ENCODE data around the gene CDKAL1.
"Not testable (repeated sequence)": the region's sequence is repeated elsewhere in the genome, so short reads cannot be mapped to it uniquely, and the experiment has no call there.

The CDKAL1 gene

GRCh38 chr6:20549398-20549797, 15.1 kb downstream of the CDKAL1 start:
- H3K4me1 ChIP-seq (ENCODE audit: control insufficient read depth, insufficient read depth, low read depth, low read length): not testable (repeated sequence)

DNA sequence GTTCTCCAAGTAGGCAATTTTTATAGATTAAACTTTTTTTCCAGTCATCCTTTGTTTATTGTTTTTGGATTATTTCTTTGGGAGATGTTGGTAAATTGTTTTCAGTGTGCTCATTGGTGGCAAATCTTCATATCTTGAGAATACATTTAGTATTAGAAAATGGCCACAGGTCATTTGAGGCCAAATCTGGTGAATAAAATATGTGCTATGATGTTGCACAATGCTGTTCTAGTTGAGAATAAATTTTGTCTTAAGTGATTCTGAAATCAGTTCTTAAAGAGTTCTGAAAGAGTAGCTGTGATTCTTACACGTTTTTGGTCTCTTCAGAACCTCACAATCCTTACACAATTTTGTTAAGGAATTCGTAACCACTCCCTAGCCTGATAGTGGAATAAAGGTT, 20.1 kb downstream of the CDKAL1 start:
- Histone ChIP-seq H3K23ac (ENCODE audit: low read length in 2 of 2) (no peak overlapping the region), H2BK12ac (ENCODE audit: low read length in 2 of 2) (no peak overlapping the region), H2BK5ac (ENCODE audit: low read depth, low read length, poor library complexity, severe bottlenecking) (no peak overlapping the region), H2BK120ac (ENCODE audit: low read depth, low read length) (no peak overlapping the region), H3K14ac (ENCODE audit: low read length in 2 of 2) (no peak overlapping the region), H3K4me3 (ENCODE audit: insufficient read depth in 1 of 2, low read depth in 1 of 2, low read length in 2 of 2) (no peak overlapping the region), H3K4me2 (ENCODE audit: low read length, poor library complexity, severe bottlenecking) (no peak overlapping the region), H4K8ac (ENCODE audit: low read length) (no peak overlapping the region), H2AK5ac (ENCODE audit: low read length, severe bottlenecking) (no peak overlapping the region), H3K9ac (ENCODE audit: low read length) (no peak overlapping the region), H3K79me1 (replicated peaks; ENCODE audit: low read length, poor library complexity, severe bottlenecking) (peaks cover 10% of the 10 kb centered on the region), H2BK15ac (ENCODE audit: low read depth, poor library complexity, severe bottlenecking) (no peak overlapping the region), H3K27me3 (ENCODE audit: control insufficient read depth in 1 of 2, insufficient read depth in 1 of 2, low read length in 2 of 2) (no peaks in the 10 kb centered on the region), H3K27ac (ENCODE audit: low read length, poor library complexity, severe bottlenecking) (no peak overlapping the region), H3K4ac (ENCODE audit: low read depth in 1 of 2, low read length in 2 of 2) (no peak overlapping the region), H3K4me1 (ENCODE audit: control insufficient read depth, insufficient read depth, low read depth, low read length) (no peaks in the 10 kb centered on the region), H3K36me3 (ENCODE audit: control insufficient read depth in 1 of 2, insufficient read depth in 2 of 2, low read depth in 1 of 2, low read length in 2 of 2) (peaks cover 2 to 9% of the 10 kb centered on the region in 2 experiments), H2AFZ (ENCODE audit: low read depth, low read length) (no peak overlapping the region), H3K9me3 (ENCODE audit: control insufficient read depth, low read length) (no peaks in the 10 kb centered on the region), H4K91ac (ENCODE audit: low read length) (no peak overlapping the region), H3K18ac (ENCODE audit: low read depth in 1 of 2, low read length in 2 of 2) (no peak overlapping the region)
- WGBS: 96% methylated on average over 1 of the region's 2 CpGs
- no peak for DNase-seq

More at GRCh38 chr6:20549398-20549797, 15.1 kb downstream of the CDKAL1 start:
- H3K9me3 ChIP-seq (ENCODE audit: control insufficient read depth, low read length); H3K4me2 ChIP-seq (ENCODE audit: low read length, poor library complexity, severe bottlenecking); H2BK12ac ChIP-seq (ENCODE audit: low read length in 2 of 2); H4K8ac ChIP-seq (ENCODE audit: low read length); H2BK5ac ChIP-seq (ENCODE audit: low read depth, low read length, poor library complexity, severe bottlenecking); H3K14ac ChIP-seq (ENCODE audit: low read length in 2 of 2); H3K9ac ChIP-seq (ENCODE audit: low read length); H3K27ac ChIP-seq (ENCODE audit: low read length, poor library complexity, severe bottlenecking); DNase-seq; H3K4ac ChIP-seq (ENCODE audit: low read depth in 1 of 2, low read length in 2 of 2); H2BK15ac ChIP-seq (ENCODE audit: low read depth, poor library complexity, severe bottlenecking); H3K18ac ChIP-seq (ENCODE audit: low read depth in 1 of 2, low read length in 2 of 2); H4K91ac ChIP-seq (ENCODE audit: low read length); H2AK5ac ChIP-seq (ENCODE audit: low read length, severe bottlenecking); H3K27me3 ChIP-seq (ENCODE audit: control insufficient read depth in 1 of 2, insufficient read depth in 1 of 2, low read length in 2 of 2); H2BK120ac ChIP-seq (ENCODE audit: low read depth, low read length); H3K4me3 ChIP-seq (ENCODE audit: insufficient read depth in 1 of 2, low read depth in 1 of 2, low read length in 2 of 2); H2AFZ ChIP-seq (ENCODE audit: low read depth, low read length); H3K23ac ChIP-seq (ENCODE audit: low read length in 2 of 2): not testable (repeated sequence)
- peaks cover 4 to 24% of the 10 kb centered on the region in 2 experiments for H3K36me3 ChIP-seq (ENCODE audit: control insufficient read depth in 1 of 2, insufficient read depth in 2 of 2, low read depth in 1 of 2, low read length in 2 of 2)
- H3K79me1 ChIP-seq (replicated peaks; ENCODE audit: low read length, poor library complexity, severe bottlenecking): peaks cover 13% of the 10 kb centered on the region
- WGBS: 100% methylated on average over 3 of the region's 3 CpGs

GRCh38 chr6:20554817-20555216, 20.6 kb downstream of the CDKAL1 start:
- H2BK12ac ChIP-seq (ENCODE audit: low read length in 2 of 2): no peak overlapping the region
- no peaks in the 10 kb centered on the region for H3K27me3 ChIP-seq (ENCODE audit: control insufficient read depth in 1 of 2, insufficient read depth in 1 of 2, low read length in 2 of 2)
- 87% methylated on average over 1 of the region's 1 CpG for WGBS
- no peak for DNase-seq
- H2AK5ac ChIP-seq (ENCODE audit: low read length, severe bottlenecking): no peak overlapping the region
- no peak overlapping the region for H3K4me3 ChIP-seq (ENCODE audit: insufficient read depth in 1 of 2, low read depth in 1 of 2, low read length in 2 of 2)
- H3K4me1 ChIP-seq (ENCODE audit: control insufficient read depth, insufficient read depth, low read depth, low read length): no peaks in the 10 kb centered on the region
- no peak overlapping the region for H3K23ac ChIP-seq (ENCODE audit: low read length in 2 of 2)
- no peak overlapping the region for H4K8ac ChIP-seq (ENCODE audit: low read length)
- H2BK15ac ChIP-seq (ENCODE audit: low read depth, poor library complexity, severe bottlenecking): no peak overlapping the region
- H3K4ac ChIP-seq (ENCODE audit: low read depth in 1 of 2, low read length in 2 of 2): no peak overlapping the region
- H3K18ac ChIP-seq (ENCODE audit: low read depth in 1 of 2, low read length in 2 of 2): no peak overlapping the region
- no peak overlapping the region for H3K9ac ChIP-seq (ENCODE audit: low read length)
- peaks cover 2 to 9% of the 10 kb centered on the region in 2 experiments for H3K36me3 ChIP-seq (ENCODE audit: control insufficient read depth in 1 of 2, insufficient read depth in 2 of 2, low read depth in 1 of 2, low read length in 2 of 2)
- no peaks in the 10 kb centered on the region for H3K9me3 ChIP-seq (ENCODE audit: control insufficient read depth, low read length)
- no peak overlapping the region for H3K4me2 ChIP-seq (ENCODE audit: low read length, poor library complexity, severe bottlenecking)
- H3K79me1 ChIP-seq (replicated peaks; ENCODE audit: low read length, poor library complexity, severe bottlenecking): peaks cover 10% of the 10 kb centered on the region
- H4K91ac ChIP-seq (ENCODE audit: low read length): no peak overlapping the region
- H3K14ac ChIP-seq (ENCODE audit: low read length in 2 of 2): no peak overlapping the region
- no peak overlapping the region for H2BK120ac ChIP-seq (ENCODE audit: low read depth, low read length)
- H2AFZ ChIP-seq (ENCODE audit: low read depth, low read length): no peak overlapping the region
- H3K27ac ChIP-seq (ENCODE audit: low read length, poor library complexity, severe bottlenecking): no peak overlapping the region
- no peak overlapping the region for H2BK5ac ChIP-seq (ENCODE audit: low read depth, low read length, poor library complexity, severe bottlenecking)

DNA sequence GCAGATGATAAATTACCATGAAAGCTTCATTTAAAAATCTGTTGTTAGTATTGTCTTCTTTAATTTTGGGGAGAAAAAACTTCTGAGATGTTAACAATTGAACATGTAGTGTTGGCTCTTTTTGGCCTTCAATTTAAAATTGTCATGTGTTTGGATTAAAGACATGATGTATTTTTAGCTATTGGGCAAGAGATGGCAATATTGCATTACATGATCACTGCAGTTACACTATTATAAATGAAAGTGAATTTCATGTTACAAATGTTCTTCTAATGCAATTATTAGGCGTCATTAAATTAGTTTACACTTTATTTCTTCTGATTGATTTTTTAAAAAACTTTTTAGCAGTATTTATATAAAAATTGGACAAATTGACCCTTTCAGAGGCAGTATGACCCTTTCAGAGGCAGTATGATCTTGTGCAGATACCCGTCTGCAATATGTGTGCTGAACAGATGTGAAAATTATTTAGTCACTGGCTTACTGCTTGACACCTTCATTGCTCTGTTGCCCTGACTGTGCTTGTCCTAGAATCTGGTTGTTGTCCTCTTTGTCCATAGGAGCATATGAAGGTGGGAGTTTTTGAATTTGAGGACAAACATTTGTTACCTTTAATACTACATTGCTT, 25.8 kb downstream of the CDKAL1 start:
- H3K14ac ChIP-seq (ENCODE audit: low read length in 2 of 2): no peak overlapping the region
- H2BK15ac ChIP-seq (ENCODE audit: low read depth, poor library complexity, severe bottlenecking): no peak overlapping the region
- no peak for DNase-seq
- no peak overlapping the region for H3K4me3 ChIP-seq (ENCODE audit: insufficient read depth in 1 of 2, low read depth in 1 of 2, low read length in 2 of 2)
- H4K91ac ChIP-seq (ENCODE audit: low read length): no peak overlapping the region
- H3K9me3 ChIP-seq (ENCODE audit: control insufficient read depth, low read length): no peaks in the 10 kb centered on the region
- H2BK12ac ChIP-seq (ENCODE audit: low read length in 2 of 2): no peak overlapping the region
- no peak overlapping the region for H3K27ac ChIP-seq (ENCODE audit: low read length, poor library complexity, severe bottlenecking)
- H3K79me1 ChIP-seq (replicated peaks; ENCODE audit: low read length, poor library complexity, severe bottlenecking): peaks cover 5% of the 10 kb centered on the region
- no peak overlapping the region for H2BK5ac ChIP-seq (ENCODE audit: low read depth, low read length, poor library complexity, severe bottlenecking)
- H3K4me2 ChIP-seq (ENCODE audit: low read length, poor library complexity, severe bottlenecking): no peak overlapping the region
- no peaks in the 10 kb centered on the region for H3K4me1 ChIP-seq (ENCODE audit: control insufficient read depth, insufficient read depth, low read depth, low read length)
- peaks cover 0 to 2% of the 10 kb centered on the region in 2 experiments for H3K36me3 ChIP-seq (ENCODE audit: control insufficient read depth in 1 of 2, insufficient read depth in 2 of 2, low read depth in 1 of 2, low read length in 2 of 2)
- no peaks in the 10 kb centered on the region for H3K27me3 ChIP-seq (ENCODE audit: control insufficient read depth in 1 of 2, insufficient read depth in 1 of 2, low read length in 2 of 2)
- no peak overlapping the region for H3K18ac ChIP-seq (ENCODE audit: low read depth in 1 of 2, low read length in 2 of 2)
- 64% methylated on average over 1 of the region's 2 CpGs for WGBS
- no peak overlapping the region for H3K4ac ChIP-seq (ENCODE audit: low read depth in 1 of 2, low read length in 2 of 2)
- H2AK5ac ChIP-seq (ENCODE audit: low read length, severe bottlenecking): no peak overlapping the region
- H2BK120ac ChIP-seq (ENCODE audit: low read depth, low read length): no peak overlapping the region
- H3K23ac ChIP-seq (ENCODE audit: low read length in 2 of 2): no peak overlapping the region
- no peak overlapping the region for H2AFZ ChIP-seq (ENCODE audit: low read depth, low read length)
- no peak overlapping the region for H4K8ac ChIP-seq (ENCODE audit: low read length)
- H3K9ac ChIP-seq (ENCODE audit: low read length): peak overlapping the region; percentile 41

Data from mesenchymal stem cell (in vitro differentiated cells and primary cell).